GM10266 (cell line): ENCODE data around the gene EME1.

Source experiments
- DNase-seq: peaks from one replicate; pipeline ENCODE4 v3.0.0; 2012; ENCODE audit errors: extremely low spot score
- TF ChIP-seq, protein P1 (sequence below): IDR thresholded peaks from 2 replicates; pipeline ENCODE4 v1.5.1; 2012; ENCODE audit warnings: mild to moderate bottlenecking, low read depth; ENCODE audit not compliant: control insufficient read depth, insufficient read depth; ENCODE audit errors: missing control alignments

Gene EME1

GRCh38 chr17:50420419-50421112 lies 47.5 kb downstream of the EME1 start:
- TF ChIP-seq, protein P1, sequence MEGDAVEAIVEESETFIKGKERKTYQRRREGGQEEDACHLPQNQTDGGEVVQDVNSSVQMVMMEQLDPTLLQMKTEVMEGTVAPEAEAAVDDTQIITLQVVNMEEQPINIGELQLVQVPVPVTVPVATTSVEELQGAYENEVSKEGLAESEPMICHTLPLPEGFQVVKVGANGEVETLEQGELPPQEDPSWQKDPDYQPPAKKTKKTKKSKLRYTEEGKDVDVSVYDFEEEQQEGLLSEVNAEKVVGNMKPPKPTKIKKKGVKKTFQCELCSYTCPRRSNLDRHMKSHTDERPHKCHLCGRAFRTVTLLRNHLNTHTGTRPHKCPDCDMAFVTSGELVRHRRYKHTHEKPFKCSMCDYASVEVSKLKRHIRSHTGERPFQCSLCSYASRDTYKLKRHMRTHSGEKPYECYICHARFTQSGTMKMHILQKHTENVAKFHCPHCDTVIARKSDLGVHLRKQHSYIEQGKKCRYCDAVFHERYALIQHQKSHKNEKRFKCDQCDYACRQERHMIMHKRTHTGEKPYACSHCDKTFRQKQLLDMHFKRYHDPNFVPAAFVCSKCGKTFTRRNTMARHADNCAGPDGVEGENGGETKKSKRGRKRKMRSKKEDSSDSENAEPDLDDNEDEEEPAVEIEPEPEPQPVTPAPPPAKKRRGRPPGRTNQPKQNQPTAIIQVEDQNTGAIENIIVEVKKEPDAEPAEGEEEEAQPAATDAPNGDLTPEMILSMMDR = no peak

DNA sequence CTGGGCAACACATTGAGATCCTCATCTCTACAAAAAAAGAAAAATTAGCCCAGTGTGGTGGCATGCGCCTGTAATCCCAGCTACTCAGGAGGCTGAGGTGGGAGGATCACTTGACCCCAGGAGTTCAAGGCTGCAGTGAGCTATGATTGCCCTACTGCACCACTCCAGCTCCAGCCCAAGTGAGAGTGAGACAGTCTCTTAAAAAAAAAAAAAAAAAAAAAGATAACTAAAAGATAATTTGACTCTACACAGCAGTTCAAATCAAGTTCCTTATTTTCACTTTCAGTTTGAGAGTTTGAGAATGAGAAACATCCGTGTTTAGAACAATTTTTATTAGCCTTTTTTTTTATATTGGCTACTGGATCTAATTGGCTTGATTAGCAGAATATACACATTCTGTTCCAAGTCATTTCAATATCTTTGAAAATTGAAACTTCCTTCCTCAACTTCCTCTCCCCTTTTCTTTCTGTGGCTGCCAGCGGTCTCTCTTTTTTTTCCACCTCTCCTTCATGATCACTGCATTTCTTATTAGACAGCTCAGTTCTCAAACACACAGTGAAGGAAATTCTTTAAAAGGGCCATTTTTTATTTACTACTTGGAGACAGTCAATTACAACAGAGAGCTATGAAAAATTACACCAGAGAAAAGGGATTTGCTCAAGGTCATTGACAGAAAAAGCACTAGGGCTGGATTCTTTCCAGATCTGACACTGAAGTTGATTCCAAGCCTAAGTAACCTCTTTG lies 48.5 kb downstream of the EME1 start:
- TF ChIP-seq, protein P1 = no peak
- DNase-seq = peak; percentile 55

More at GRCh38 chr17:50420419-50421112, 47.5 kb downstream of the EME1 start:
- no peak for DNase-seq

DNA sequence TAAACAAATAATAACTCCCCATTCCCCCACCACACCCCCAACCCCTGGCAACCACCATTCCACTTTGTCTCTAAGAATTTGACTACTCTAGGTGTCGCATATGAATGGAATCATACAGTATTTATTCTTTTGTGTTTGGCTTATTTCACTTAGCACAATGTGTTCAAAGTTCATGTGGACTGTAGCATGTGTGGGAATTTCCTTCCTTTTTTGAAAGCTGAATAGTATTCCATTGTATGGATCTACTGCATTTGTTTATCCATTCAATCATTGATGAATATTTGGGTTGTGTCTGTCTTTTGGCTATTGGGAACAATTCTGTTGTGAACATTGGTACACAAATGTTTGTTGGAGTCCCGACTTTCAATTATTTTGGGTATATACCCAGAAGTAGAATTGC lies 49.7 kb downstream of the EME1 start:
- TF ChIP-seq, protein P1 = no peak
- DNase-seq = no peak

DNA sequence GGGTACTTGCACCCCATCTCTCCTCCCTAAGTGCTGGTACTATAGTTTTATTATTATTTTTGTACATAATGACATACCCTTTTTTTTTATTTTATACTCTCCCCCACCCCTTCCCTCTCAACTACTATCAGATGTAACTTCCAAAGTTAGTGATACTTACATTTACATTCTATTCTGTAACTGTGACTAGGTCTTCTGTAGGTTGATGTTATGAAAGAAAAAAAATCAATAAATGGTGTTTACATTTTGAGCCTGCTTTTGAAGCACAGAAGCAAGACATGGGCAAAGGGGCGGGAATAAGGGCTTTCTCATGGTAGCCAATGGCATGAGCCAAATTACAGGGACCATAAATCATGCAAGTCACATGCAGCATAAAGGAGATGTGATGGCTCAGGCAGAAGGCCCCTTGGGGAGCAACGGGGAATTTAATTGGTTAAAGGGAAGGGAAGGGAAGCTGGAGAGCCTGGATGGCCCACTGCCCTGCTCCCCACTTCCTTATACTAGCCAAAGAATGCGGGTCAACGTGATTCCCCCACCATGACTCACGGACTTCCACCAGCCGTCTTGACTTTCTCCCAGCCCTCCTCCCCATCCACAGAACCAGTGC lies 50.6 kb downstream of the EME1 start:
- DNase-seq = no peak

DNA sequence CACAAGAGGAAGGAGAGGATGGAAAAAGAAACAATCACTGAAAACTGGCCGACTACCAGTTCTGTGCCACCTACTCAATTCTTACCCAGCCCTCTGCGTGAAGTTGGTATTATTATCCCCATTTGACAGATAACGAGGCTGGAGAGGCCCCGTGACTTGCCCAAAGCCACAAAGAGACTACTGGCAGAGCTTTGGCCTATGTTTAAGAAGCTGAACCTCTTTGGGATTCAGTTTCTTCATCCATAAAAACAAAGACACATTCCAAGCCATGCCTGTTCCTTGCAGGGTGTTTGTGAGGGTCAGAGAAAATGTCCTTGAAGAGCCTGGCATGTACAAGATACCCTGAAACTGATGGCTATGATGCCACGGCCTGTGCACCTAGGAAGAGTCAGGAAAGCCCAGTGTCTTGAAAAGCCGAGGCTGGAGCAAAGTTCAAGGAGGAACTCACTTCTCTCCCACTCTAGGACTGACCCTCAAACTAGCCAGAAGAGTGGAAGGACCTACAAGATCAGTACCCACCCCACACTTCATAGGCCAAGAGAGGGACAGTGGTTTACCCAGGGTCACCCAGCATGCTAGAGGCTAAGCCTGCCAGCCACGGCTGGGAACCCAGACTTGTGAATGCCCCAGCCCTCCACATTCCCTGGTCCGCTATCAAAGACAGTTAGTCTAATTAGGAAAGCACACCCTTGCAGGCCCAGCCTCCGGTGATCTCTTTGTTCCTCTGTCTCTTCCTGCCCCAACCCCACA lies 51.4 kb downstream of the EME1 start:
- TF ChIP-seq, protein P1 = no peak
- DNase-seq = no peak

More for the DNA sequence above, 50.6 kb downstream of the EME1 start:
- TF ChIP-seq, protein P1 = no peak

DNA sequence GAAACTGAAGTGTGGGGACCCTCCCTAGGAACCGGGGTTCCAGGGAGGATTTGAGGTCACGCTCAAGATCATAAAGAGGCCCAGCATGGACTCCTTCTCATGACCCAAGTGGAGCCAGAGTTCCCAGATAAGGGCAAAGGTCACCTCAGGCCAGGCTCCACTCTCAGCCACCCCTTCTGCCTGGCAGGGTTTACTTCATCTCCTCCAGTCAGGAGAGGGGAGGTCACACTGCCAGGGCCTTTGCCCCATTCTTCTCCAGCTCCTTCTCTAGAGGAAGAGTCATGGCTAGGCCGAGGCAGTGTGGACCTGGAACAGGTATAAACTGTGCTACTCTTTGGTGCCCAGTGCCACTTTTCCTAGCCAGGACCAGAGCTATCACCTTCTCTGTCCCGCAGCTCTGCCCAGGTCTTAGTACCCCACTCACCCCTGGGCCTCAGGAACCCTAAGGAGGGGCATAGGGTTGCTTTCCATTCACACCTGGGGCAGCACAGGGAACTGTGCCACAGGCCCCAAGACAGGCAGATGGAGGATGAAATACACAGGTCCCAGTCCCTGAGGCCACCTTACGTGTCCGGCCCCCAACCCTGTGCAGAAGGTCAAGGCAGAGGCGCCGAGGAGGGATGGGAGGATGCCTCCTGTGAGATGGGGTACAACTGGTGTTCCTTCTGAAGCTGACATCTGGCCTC lies 52.1 kb downstream of the EME1 start:
- DNase-seq = no peak

More for the DNA sequence above, 52.1 kb downstream of the EME1 start:
- TF ChIP-seq, protein P1 = no peak
